Activated T-cell treated with anti-CD3 and anti-CD28 coated beads, Interleukin-2, amount 50 U/mL, for 72 hours (primary cell): ENCODE measurements around the gene SCYL2. TPM values are rescaled to one million over a fixed set of nuclear protein-coding genes. Genes with fewer than 3 reads are reported as not detected.
"Not testable (repeated sequence)": the region's sequence is repeated elsewhere in the genome, so short reads cannot be mapped to it uniquely, and the experiment has no call there.

Experiments
- ATAC-seq, 2 donors: fragments of 150-1000 bp; cut with Tn5 transposase; replicated peaks in 1 of 2; 2 replicates each; pipeline ENCODE4 v1.10.0; 2021; ENCODE audit warnings: moderate library complexity in 2 of 2, mild to moderate bottlenecking in 1 of 2
- DNase-seq, 2 donors: peaks; one replicate each; pipeline ENCODE4 v3.0.0; 2021 to 2022; ENCODE audit warnings: mixed read lengths in 1 of 2
- H3K27ac Mint-ChIP-seq: one replicate; pipeline ENCODE4 v1.8.0; 2022; ENCODE audit warnings: mild to moderate bottlenecking, moderate library complexity, mixed read lengths
- H3K27me3 Mint-ChIP-seq: one replicate; pipeline ENCODE4 v1.8.0; 2022; ENCODE audit warnings: low read depth, mixed read lengths
- H3K36me3 Mint-ChIP-seq, 2 donors: one replicate each; pipeline ENCODE4 v1.8.0; 2022; ENCODE audit warnings: mixed read lengths in 2 of 2, mild to moderate bottlenecking in 1 of 2; ENCODE audit not compliant: insufficient read depth in 2 of 2
- H3K4me1 Mint-ChIP-seq: one replicate; pipeline ENCODE4 v1.8.0; 2022; ENCODE audit warnings: low read depth, mixed read lengths
- H3K4me3 Mint-ChIP-seq, 2 donors: one replicate each; pipeline ENCODE4 v1.8.0; 2022; ENCODE audit warnings: mild to moderate bottlenecking in 2 of 2, mixed read lengths in 2 of 2, moderate library complexity in 2 of 2
- H3K9me3 Mint-ChIP-seq, 2 donors: one replicate each; pipeline ENCODE4 v1.8.0; 2022; ENCODE audit warnings: mixed read lengths in 2 of 2
- total RNA-seq, 2 donors: library from RNA; stranded (reverse); gene quantifications; one replicate each; pipeline ENCODE4 v1.2.3, GENCODE V29; 2022

SCYL2 gene
- 10 to 100 TPM; 36.0 to 51.3 TPM for total RNA-seq

DNA sequence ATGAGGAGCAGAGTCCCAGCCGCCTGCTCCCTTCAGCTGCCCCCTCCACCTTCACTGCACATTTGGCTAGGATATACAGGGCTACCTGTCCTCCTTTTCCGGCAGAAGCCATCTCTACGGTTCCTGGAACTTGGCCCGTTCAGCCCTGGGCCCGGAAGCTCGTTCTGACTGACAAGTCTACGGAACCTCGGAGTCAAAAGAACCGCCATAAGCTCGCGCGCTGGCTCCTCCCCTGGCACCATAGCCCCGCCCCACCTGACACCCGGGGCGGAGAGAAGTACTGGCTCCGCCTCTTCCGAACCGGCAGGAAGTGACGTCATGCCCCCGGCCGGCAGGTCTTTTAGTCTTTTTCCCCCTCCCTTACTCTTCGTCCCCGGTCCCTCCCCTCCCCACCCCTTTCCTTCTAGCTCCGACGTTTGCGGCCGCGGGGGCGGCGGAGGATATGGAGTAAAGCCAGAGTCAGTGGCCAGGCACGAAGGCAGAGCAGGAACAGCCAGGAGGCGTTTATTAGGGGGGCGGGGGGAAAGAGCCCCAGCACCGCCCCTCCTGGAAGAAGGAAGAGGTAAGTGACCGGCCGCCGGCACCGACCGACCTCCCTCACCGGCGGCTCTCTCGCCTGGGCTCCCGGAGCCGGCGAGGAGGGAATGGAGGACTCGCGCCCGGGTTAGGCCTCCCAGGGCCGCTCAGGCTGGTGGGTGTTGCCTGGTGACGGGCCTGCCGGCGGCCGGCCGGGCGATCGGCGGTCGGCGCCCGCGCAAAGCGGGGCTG lies at the start of gene SCYL2, which contains the start of gene DEPDC4:
SCYL2 (plus strand) TSS at position 343 of the 768 bp plus-strand sequence. CDS start 15,794 bp downstream, outside the sequence.
DEPDC4 (minus strand) TSS at position 245 of the 768 bp plus-strand sequence; CDS start at position 242, 3 bp downstream.
- Mint-ChIP-seq H3K9me3 (no peaks in the 10 kb centered on the region), H3K4me3 (peak within 1 kb of the TSS; percentile 99), H3K4me1 (peaks cover 41% of the 10 kb centered on the region), H3K27me3 (no peaks in the 10 kb centered on the region), H3K27ac (peak within 1 kb of the TSS; percentile 98), H3K36me3 (peaks cover 2% of the 10 kb centered on the region in 2 donors)
- ATAC-seq: peak; percentile 91 to 94
- DNase-seq: peak; percentile 95

DNA sequence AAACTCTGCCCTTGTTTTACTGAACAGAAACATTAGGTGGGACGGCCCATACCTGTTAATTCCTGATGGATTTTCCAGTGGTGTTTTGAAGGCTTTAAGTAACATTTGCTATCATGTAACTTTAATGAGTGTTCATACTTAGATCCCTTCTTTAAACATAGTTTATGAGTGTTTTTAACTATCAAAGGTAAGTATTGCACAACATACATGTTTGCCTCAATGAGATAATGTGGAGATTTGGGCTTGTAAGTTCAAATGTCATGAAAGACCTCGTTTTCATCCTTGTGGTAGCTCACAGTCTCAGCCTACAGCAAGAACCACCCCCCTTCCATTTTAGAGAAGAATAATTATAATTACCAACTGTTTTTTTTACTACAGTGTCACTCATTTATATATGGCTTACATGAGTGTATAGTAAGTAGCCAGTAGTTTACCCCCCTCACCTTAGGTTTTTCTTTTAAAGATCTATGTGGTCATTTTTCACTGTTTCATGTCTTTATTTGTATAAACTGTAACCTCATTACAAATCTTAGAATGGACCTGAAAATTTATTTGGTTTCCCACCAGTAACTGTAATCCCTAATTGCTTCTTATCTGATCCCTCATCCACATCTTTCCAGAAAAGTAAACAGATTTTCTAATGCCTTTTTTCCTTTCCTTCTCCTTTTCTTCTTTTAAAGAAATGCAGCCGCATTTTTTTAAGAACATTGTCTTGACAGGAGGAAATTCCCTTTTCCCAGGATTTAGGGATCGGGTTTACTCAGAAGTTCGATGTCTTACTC lies 47.5 kb upstream of the SCYL2 start:
- Mint-ChIP-seq H3K27ac (no peak overlapping the region), H3K9me3 (no peaks in the 10 kb centered on the region), H3K4me1 (peaks cover 2% of the 10 kb centered on the region), H3K27me3 (no peaks in the 10 kb centered on the region), H3K36me3 (peaks cover 0 to 17% of the 10 kb centered on the region in 2 donors), H3K4me3 (no peak overlapping the region)
- ATAC-seq (no peak), DNase-seq (no peak)

GRCh38 chr12:100221523-100221922 lies 45.5 kb upstream of the SCYL2 start:
- Mint-ChIP-seq H3K36me3 (peaks cover 0 to 10% of the 10 kb centered on the region in 2 donors), H3K27me3 (no peaks in the 10 kb centered on the region), H3K27ac (no peak overlapping the region), H3K4me1 (no peaks in the 10 kb centered on the region), H3K4me3 (no peak overlapping the region), H3K9me3 (no peaks in the 10 kb centered on the region)
- ATAC-seq (no peak), DNase-seq (no peak)

- H3K27ac Mint-ChIP-seq: peak overlapping the region; percentile 68
- H3K4me1 Mint-ChIP-seq, H3K36me3 Mint-ChIP-seq, H3K4me3 Mint-ChIP-seq, H3K9me3 Mint-ChIP-seq, DNase-seq, ATAC-seq, H3K27me3 Mint-ChIP-seq: not testable (repeated sequence)
Measured at GRCh38 chr12:100222173-100222572, 44.8 kb upstream of the SCYL2 start.

DNA sequence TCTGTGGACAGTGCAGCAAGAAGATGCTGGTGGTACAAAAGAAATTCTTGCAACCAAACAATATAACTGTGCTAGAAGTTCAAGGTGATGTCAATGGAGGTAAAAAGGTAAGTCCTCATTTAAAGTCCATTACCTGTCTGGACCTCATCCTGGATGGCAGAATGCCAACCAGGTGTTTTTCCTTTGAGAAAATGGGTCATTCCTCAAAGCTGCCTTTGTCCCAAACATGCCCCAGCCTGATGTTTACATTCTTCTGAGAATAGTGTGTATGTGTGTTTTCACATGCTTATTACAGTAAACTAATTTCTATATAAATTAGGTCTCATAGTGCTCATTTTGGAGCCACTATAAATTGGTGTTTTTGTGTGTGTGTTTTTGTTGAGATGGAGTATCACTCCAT lies 41.5 kb upstream of the SCYL2 start:
- peaks cover 0 to 5% of the 10 kb centered on the region in 2 donors for H3K36me3 Mint-ChIP-seq
- no peaks in the 10 kb centered on the region for H3K27me3 Mint-ChIP-seq
- no peak for ATAC-seq

GRCh38 chr12:100229036-100229635 lies 37.8 kb upstream of the SCYL2 start:
- no peak overlapping the region for H3K4me3 Mint-ChIP-seq
- no peaks in the 10 kb centered on the region for H3K27me3 Mint-ChIP-seq
- H3K9me3 Mint-ChIP-seq: no peaks in the 10 kb centered on the region
- no peaks in the 10 kb centered on the region for H3K4me1 Mint-ChIP-seq
- DNase-seq: no peak
- H3K36me3 Mint-ChIP-seq: no peaks in the 10 kb centered on the region
- no peak overlapping the region for H3K27ac Mint-ChIP-seq
- ATAC-seq: no peak

More for the DNA sequence above, 41.5 kb upstream of the SCYL2 start:
- Mint-ChIP-seq H3K27ac (no peak overlapping the region), H3K9me3 (no peaks in the 10 kb centered on the region), H3K4me1 (no peaks in the 10 kb centered on the region), H3K4me3 (no peak overlapping the region)
- DNase-seq: no peak

GRCh38 chr12:100229876-100230275 lies 37.1 kb upstream of the SCYL2 start:
- Mint-ChIP-seq H3K36me3 (no peaks in the 10 kb centered on the region), H3K4me3 (no peak overlapping the region), H3K27me3 (no peaks in the 10 kb centered on the region), H3K4me1 (no peaks in the 10 kb centered on the region), H3K9me3 (no peaks in the 10 kb centered on the region), H3K27ac (no peak overlapping the region)
- DNase-seq (no peak), ATAC-seq (no peak)

DNA sequence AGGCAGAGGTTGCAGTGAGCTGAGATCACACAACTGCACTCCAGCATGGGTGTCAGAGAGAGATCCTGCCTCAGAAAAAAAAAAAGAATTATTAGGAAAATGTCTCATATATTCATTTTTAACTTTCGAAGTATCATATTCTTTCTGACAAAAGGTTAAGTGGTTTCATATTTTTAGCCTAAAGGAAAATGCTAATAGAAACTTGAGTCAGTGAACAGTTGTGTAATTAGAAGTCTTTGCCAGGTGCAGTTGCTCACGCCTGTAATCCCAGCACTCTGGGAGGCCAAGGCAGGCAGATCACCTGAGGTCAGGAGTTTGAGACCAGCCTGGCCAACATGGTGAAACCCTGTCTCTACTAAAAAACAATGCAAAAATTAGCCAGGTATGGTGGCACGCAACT lies 35.1 kb upstream of the SCYL2 start:
- H3K27me3 Mint-ChIP-seq, H3K4me3 Mint-ChIP-seq, H3K9me3 Mint-ChIP-seq, DNase-seq, ATAC-seq, H3K36me3 Mint-ChIP-seq, H3K27ac Mint-ChIP-seq, H3K4me1 Mint-ChIP-seq: not testable (repeated sequence)

DNA sequence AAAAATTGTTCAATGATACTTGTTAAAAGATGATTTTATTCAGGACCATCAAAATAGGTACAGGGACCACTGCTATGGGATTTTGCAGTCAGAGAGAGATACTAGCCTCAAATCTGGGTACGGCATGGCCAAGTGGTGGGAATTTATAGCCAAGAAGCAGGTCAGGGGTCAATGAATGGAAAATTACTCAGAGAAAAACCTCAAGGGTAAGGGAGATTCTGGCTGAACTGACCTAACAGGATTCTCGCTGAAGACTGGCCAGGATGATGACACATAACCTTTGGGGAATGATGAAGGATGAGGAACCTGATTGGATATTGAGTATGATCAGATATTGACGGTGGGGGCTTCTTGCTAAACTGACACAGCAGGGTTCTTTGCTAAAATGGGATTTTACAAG lies 32.8 kb upstream of the SCYL2 start:
- H3K27me3 Mint-ChIP-seq: no peaks in the 10 kb centered on the region
- DNase-seq (no peak), ATAC-seq (no peak)
- no peak overlapping the region for H3K27ac Mint-ChIP-seq
- no peak overlapping the region for H3K4me3 Mint-ChIP-seq
- H3K9me3 Mint-ChIP-seq: no peaks in the 10 kb centered on the region
- H3K4me1 Mint-ChIP-seq: no peaks in the 10 kb centered on the region
- no peaks in the 10 kb centered on the region for H3K36me3 Mint-ChIP-seq

GRCh38 chr12:100234591-100235304 lies 32.2 kb upstream of the SCYL2 start:
- no peak for ATAC-seq

DNA sequence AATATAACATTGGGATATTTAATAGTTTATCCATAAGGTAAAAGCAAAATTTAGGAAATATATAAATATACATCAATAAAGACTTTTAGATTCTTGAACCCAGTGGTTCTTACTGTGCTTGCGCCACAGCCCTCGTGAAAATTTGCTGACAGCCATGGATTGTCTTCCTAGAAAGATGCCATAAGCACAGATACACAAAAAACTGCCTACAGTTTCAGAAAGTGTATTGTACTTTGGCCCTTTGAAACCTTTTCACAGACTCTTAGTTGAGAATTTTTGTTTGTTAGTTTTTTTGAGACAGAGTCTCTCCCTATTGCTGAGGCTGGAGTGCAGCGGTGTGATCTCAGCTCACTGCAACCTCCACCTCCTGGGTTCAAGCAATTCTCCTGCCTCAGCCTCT lies 28.2 kb upstream of the SCYL2 start:
- Mint-ChIP-seq H3K27ac (no peak overlapping the region), H3K9me3 (no peaks in the 10 kb centered on the region), H3K4me3 (no peak overlapping the region), H3K4me1 (no peaks in the 10 kb centered on the region), H3K36me3 (no peaks in the 10 kb centered on the region), H3K27me3 (no peaks in the 10 kb centered on the region)
- DNase-seq (no peak), ATAC-seq (no peak)

More at GRCh38 chr12:100234591-100235304, 32.2 kb upstream of the SCYL2 start:
- Mint-ChIP-seq H3K27ac (no peak overlapping the region), H3K4me1 (no peaks in the 10 kb centered on the region), H3K4me3 (no peak overlapping the region), H3K36me3 (no peaks in the 10 kb centered on the region), H3K27me3 (no peaks in the 10 kb centered on the region), H3K9me3 (no peaks in the 10 kb centered on the region)
- DNase-seq: no peak

- H3K4me3 Mint-ChIP-seq: no peak overlapping the region
- H3K27ac Mint-ChIP-seq: no peak overlapping the region
- H3K36me3 Mint-ChIP-seq: no peaks in the 10 kb centered on the region
- no peaks in the 10 kb centered on the region for H3K9me3 Mint-ChIP-seq
- DNase-seq (no peak), ATAC-seq (no peak)
- H3K27me3 Mint-ChIP-seq: no peaks in the 10 kb centered on the region
- H3K4me1 Mint-ChIP-seq: no peaks in the 10 kb centered on the region
Measured at GRCh38 chr12:100239589-100239988, 27.4 kb upstream of the SCYL2 start.
